AG09309 (cell line): ENCODE measurements around the gene PVRIG.
"Not testable (repeated sequence)": the region's sequence is repeated elsewhere in the genome, so short reads cannot be mapped to it uniquely, and the experiment has no call there.

Experiments
- DNase-seq: peaks from one replicate; pipeline ENCODE4 v3.0.0-alpha.2; 2010; ENCODE audit warnings: low read depth
- H3K4me3 ChIP-seq: 2 replicates; pipeline ENCODE4 v1.5.1; 2011; ENCODE audit warnings: mild to moderate bottlenecking, low read depth, low read length, moderate library complexity; ENCODE audit not compliant: control insufficient read depth
- CTCF ChIP-seq: IDR thresholded peaks from 2 replicates; pipeline ENCODE4 v1.5.1; 2011; ENCODE audit warnings: mild to moderate bottlenecking, low read depth, low read length, inconsistent platforms; ENCODE audit not compliant: insufficient read depth, control insufficient read depth; ENCODE audit errors: missing control alignments

The PVRIG gene

GRCh38 chr7:100267648-100268047, 47.9 kb downstream of the PVRIG start:
- H3K4me3 ChIP-seq = no peak overlapping the region
- no peak for TF ChIP-seq CTCF
- no peak for DNase-seq

- DNase-seq, H3K4me3 ChIP-seq: not testable (repeated sequence)
These were observed 49.1 kb downstream of the PVRIG start for GRCh38 chr7:100268882-100269281.

GRCh38 chr7:100269306-100270045, 49.7 kb downstream of the PVRIG start:
- not testable (repeated sequence) for H3K4me3 ChIP-seq, DNase-seq

- peak overlapping the region; percentile 55; the same call in 1 of the 2 replicates for H3K4me3 ChIP-seq
- not testable (repeated sequence) for DNase-seq
These were observed 50.5 kb downstream of the PVRIG start for GRCh38 chr7:100270046-100270918.
